Stimulated activated CD8-positive, alpha-beta memory T cell treated with anti-CD3 and anti-CD28 coated beads, Interleukin-7, amount 100 ng/mL, for 48 hours (primary cell): ENCODE data around the gene STON2.
"Not testable (repeated sequence)": the region's sequence is repeated elsewhere in the genome, so short reads cannot be mapped to it uniquely, and the experiment has no call there.

ENCODE experiments used
- DNase-seq, 2 donors: peaks; one replicate each; pipeline ENCODE4 v3.0.0-alpha.2; 2020; ENCODE audit warnings: low read depth in 1 of 2; ENCODE audit errors: extremely low read depth in 1 of 2

The STON2 gene

GRCh38 chr14:81384900-81385299 is 15.2 kb downstream of the STON2 start:
- DNase-seq: no peak

DNA sequence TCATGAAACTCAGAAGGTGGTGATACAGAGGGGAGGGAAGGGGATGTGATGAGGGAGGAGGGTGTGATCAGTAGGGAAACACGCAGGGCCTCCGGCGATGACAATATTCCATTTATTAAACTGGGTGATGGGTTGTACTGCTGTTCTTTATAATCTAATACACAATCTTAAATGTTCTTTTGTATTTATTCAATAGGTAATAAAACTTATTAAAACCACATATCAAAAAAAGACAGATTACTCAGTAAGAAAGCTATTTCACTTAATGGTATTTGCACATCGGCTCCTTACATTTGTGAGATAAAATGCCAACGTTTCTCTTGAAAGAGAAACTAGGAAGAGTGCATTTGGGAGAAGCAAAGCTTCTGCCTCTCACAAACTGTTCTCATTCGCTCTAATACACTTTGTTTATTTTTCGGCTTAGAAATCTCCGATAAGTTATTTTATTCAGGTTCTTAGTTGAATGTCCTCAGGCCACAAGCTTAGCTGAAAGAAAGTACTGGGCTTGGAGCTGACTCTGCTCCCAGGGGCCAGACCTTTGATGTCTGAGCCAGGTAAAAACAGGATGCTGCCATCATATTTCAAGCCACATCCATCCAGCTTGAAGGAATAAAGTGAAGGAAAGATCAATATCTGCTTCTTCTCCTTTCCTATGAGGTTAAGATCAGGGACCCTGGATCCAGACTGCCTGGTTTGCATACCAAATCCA is 17.5 kb downstream of the STON2 start:
- no peak for DNase-seq

- not testable (repeated sequence) for DNase-seq
Observed at GRCh38 chr14:81380009-81380408, 20.1 kb downstream of the STON2 start.

- DNase-seq: no peak
Observed at GRCh38 chr14:81371802-81372201, 28.3 kb downstream of the STON2 start.

- DNase-seq: no peak
Observed at GRCh38 chr14:81367563-81367962, 32.6 kb downstream of the STON2 start.

DNA sequence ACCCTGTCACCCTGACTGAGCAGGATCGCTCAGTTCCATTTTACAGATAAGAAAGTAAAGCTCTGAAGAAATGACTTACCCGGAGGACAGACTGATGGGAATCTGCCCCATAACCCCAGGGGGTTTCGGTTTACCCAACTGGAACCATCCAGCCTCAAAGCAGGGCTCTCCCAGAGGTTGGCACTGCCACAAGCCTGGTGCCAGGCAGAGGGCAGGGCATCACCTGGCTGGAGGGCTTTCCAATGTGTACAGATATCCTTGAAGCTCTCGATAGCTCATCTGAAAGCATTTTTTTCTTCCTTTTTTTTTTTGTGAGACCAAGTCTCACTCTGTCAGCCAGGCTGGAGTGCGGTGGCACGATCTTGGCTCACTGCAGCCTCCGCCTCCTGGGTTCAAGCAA is 33.2 kb downstream of the STON2 start:
- DNase-seq: no peak

DNA sequence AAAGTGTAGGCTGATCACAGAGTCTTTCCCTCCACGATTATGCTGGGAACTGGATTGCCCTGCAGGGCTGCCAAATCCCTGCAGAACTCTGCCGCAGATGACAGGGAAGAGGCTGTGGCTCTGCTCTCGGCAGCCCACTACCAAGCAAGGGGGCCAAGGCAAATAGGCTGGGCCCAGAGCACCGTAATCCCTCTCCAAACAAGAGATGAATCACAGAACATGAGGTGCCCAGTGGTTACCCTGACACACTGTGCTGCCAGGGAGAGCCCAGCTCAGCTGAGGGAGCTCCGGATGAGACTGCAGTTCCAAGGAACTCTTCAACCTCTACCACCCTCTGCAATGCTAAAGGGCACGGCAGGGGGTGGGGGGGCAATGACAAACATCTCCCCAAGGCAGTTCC is 33.9 kb downstream of the STON2 start:
- no peak for DNase-seq

GRCh38 chr14:81363746-81364378 is 36.3 kb downstream of the STON2 start:
- DNase-seq: no peak

DNA sequence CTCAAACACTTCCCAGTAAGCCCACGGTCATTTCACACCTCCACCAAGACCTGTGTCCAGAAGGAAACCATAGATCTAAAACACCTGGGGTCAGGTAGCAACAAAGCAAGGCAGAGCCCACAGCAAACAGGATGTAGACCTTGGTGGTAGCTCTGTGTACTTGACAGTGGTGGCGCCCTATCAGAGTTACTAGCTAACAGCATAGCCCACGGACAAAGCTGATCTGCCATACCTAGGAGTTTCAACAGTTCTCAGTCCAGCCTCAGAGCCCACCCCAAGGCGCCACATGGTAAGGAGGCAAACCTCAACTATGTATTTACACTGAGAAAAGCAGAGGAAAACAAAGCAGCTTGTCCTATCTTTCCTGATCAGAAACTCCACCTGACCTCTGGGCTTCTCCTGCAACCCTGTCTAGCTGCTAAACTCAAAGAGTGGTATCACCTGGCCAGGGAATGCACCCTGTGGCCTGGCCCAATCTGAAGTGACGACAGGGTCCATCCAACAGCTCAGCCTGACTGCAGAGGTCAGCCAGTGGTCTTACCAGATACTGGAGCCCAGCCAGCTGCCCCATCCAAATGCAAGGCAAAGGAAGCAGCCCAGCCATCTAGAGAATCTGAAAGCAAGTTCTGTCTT is 46.3 kb downstream of the STON2 start:
- DNase-seq: no peak

GRCh38 chr14:81352413-81352812 is 47.7 kb downstream of the STON2 start:
- no peak for DNase-seq

- DNase-seq: no peak
Observed at GRCh38 chr14:81351205-81351604, 48.9 kb downstream of the STON2 start.

GRCh38 chr14:81350344-81351130 is 49.6 kb downstream of the STON2 start:
- DNase-seq: no peak

DNA sequence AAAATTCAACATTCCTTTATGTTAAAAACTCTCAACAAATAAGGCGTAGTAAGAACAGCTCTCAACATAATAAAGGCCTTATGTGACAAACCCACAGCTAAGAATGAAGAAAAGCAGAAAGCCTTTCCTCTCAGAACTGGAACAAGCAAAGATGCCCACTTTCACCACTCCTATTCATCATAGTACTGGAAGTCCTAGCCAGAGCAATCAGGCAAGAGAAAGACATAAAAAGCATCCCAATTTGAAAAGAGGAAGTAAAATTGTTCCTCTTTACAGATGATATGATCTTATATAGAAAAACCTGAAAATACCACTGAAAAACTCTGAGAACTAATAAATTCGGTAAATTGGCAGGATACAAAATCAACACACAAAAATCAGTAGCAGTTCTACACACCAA is 52.1 kb downstream of the STON2 start:
- DNase-seq: no peak

- no peak for DNase-seq
Observed at GRCh38 chr14:81345781-81346180, 54.3 kb downstream of the STON2 start.

GRCh38 chr14:81344481-81345160 is 55.5 kb downstream of the STON2 start:
- DNase-seq: no peak

- DNase-seq: no peak
Observed at GRCh38 chr14:81343701-81344100, 56.4 kb downstream of the STON2 start.

DNA sequence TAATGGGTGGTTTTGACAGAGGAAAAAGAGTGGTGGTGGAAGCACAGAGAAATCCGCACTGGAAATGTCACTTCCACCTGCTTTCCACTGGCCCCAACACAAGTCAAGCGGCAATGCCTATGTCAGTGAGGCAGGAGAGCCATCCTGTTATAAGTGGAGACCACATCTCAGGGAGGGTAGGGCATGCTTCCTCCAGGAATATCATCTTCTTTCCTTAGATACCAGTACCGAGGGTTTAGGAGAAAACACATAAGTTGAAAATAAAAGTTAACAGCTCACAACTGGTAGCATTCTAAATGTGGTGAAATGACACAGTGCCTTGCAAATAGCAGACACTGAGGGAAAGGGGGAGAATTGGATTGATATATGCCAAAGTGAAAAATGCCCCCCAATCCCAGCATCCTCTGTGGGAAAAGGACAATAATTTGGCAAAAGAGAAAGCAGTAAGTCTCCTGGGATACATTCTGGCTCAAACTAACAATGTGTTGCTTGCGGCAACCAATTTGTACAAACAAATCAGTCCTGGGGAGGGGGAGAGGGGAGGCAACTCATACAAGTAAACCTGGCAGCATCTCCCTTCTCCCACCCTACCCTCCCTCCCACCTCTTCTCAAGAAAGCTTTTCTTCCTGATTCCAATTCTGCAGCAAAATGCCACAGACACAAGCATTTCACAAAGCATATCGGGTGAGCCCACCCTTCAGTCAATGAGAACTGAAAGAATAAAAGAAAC is 57.1 kb downstream of the STON2 start:
- no peak for DNase-seq

- DNase-seq: no peak
Observed at GRCh38 chr14:81341781-81342180, 58.3 kb downstream of the STON2 start.

DNA sequence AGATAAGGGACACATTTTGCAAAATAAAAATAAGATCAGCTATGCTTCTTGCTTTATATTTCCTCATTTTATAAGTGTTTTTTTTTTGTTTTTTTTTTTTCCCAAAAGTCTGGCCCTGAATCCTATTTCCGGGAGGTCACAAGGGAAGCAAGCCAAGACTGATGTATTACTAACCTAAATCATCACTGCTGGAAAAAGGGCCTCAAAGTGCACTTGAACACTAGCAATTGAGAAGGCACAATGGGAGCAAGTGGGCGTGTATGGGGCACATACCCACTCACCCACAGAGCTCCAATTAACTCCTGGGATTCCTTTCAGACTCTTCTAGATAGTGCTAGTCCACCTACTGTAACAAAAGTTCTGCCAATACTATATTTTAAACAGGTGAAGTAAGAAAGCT is 58.8 kb downstream of the STON2 start:
- DNase-seq: no peak

DNA sequence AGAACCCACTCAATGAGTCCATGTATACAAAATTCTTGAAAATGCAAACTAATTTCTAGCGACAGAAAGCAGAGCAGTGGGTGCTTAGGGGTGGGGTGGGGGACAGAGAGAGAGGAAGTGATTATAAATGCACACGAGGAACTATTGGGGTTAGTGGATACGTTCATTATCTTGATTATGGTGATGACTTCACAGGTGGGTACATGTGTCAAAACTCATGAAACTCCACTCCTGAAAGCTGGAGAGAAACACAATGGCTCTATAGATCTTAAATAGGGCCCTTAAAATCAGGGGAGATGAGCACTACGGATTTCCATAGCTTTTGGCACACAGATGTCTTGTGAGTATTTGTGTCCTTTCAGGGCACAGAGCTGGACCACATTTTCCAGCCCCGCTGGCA is 59.9 kb downstream of the STON2 start:
- no peak for DNase-seq
